OCI-M1 (cell line): ENCODE measurements around the gene SLFN13.
A peak's percentile ranks its signal among the peaks of the same experiment; 100 is the strongest.
"Not testable (repeated sequence)": the region's sequence is repeated elsewhere in the genome, so short reads cannot be mapped to it uniquely, and the experiment has no call there.

ENCODE experiments used
- DNase-seq: peaks from one replicate; lab custom pipeline; 2025; lab: John Stamatoyannopoulos, UW

SLFN13 gene

GRCh38 chr17:35448214-35448898 lies at the start of gene SLFN13:
Gene SLFN13 (minus strand): TSS chr17:35448766. CDS start chr17:35445680, 3,086 bp downstream.
- peak; percentile 93 for DNase-seq

- no peak for DNase-seq
Observed at GRCh38 chr17:35496451-35497290, 48.1 kb upstream of the SLFN13 start.

GRCh38 chr17:35493040-35493439 lies 44.5 kb upstream of the SLFN13 start:
- no peak for DNase-seq

DNA sequence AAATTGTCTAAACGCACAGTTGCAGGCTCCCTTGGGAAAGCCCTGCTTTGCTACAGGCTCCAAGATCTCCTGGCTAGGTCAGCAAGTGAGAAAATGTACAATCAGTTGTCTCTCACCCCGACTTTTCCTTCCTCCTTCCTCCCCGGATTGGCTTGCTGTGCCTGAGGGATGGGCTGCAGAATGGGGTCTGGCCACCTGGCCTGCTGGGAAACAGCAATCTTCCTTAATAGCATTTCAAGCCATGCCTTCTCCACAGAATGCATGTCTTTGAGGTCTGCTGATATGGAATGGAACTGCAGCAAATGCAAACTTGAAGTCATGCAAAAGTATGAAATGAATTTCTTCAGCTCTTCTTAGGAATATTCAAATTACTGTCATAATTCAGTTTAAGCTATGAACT lies 42.9 kb upstream of the SLFN13 start:
- no peak for DNase-seq

DNA sequence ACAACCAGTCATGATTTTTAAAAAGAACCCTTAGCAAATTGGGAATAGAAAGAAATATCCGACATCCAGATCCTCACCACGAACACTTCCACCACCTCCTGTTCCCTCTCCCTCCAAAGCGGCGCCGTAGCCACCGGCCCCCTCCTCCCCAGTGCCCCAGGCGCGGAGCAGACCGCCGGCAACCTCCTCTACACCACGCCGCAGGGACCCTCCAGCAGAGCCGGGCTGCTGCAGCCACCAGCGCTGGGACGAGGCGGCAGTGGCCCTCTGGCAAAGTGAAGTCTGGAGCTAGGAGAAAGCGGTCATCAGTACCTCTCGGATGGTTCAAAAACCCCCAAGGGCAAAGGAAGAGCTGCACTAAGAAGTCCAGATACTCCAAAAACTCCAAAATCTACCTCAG lies 41.4 kb upstream of the SLFN13 start:
- DNase-seq = no peak

DNA sequence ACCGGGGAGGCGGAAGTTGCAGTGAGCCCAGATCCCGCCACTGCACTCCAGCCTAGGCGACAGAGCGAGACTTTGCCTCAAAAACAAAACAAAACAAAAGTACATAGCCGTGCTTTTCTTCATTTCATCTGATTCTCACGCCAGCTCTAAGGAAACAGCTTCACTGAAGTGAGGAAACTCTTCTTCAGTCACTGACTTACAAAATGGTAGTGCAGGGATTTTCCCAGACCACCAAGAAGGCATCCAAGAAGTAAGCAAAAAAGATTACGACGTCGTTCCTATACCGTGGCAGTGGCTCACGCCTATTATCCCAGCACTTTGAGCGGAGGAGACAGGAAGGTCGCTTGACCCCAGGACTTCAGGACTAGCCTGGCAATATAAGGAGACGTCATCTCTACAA lies 40.4 kb upstream of the SLFN13 start:
- DNase-seq = no peak

- DNase-seq = peak; percentile 71
Observed at GRCh38 chr17:35486920-35487732, 38.6 kb upstream of the SLFN13 start.

- no peak for DNase-seq
Observed at GRCh38 chr17:35479271-35479670, 30.7 kb upstream of the SLFN13 start.

GRCh38 chr17:35477248-35477647 lies 28.7 kb upstream of the SLFN13 start:
- no peak for DNase-seq

GRCh38 chr17:35476283-35476820 lies 27.8 kb upstream of the SLFN13 start:
- DNase-seq = no peak

DNA sequence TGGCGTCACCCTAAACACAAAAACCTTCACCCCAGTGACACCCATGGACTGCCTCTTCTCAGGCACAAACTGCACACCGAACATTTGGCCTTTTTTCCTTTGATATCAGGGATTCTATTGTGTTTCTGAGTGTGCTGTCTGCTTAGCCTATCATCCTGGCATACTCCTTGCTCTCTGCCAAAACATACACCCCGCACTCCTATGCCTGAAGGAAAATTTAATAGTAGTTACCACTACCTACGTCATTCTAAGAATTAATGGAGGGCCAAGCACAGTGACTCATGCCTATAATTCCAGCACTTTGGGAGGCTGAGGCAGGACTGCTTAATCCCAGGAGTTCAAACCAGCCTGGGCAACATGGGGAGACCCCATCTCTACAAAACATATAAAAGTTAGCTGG lies 19.9 kb upstream of the SLFN13 start:
- no peak for DNase-seq

DNA sequence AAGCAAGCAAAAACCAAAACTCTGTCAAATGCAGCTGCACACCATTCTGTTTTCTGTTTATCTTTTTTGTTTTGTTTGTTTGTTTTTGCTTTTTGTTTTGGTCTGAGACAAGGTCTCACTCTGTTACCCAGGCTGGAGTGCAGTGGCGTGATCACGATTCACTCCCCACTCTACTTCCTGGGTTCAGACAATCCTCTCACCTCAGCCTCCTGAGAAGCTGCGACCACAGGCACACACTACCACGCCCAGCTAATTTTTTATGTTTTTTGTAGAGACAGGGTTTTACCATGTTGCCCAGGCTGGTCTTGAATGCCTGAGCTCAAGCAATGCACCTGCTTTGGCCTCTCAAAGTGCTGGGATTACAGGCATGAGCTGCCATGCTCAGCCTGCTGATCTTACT lies 19.3 kb upstream of the SLFN13 start:
- no peak for DNase-seq

DNA sequence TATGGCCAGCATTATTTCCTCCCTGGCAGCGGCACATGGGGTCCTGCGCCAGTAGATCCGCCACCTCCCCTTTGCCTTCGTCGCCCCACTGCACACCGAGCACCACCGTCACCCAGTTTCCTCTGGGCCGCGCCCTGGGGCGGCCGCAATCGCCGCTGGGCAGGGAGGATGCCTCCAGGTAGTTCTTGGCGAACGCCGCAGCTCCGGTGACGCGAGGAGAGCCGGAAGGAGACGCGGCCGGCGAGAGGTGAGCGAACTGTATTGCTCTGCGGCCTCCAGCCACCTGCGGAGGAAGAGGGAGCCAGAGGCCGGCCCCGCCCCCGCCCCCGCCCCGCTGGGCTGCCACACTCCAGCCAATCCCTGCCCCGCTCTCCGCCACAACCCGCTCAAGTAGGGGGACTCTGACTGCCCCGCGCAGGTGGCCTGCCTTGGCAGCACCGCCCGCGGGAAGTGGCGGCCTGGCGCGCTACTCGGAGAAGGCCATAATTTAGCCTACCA lies 11.8 kb upstream of the SLFN13 start:
- DNase-seq = no peak

- DNase-seq = not testable (repeated sequence)
Observed at GRCh38 chr17:35454035-35454434, 5.5 kb upstream of the SLFN13 start.

- DNase-seq = no peak
Observed at GRCh38 chr17:35453171-35453570, 4.6 kb upstream of the SLFN13 start.

DNA sequence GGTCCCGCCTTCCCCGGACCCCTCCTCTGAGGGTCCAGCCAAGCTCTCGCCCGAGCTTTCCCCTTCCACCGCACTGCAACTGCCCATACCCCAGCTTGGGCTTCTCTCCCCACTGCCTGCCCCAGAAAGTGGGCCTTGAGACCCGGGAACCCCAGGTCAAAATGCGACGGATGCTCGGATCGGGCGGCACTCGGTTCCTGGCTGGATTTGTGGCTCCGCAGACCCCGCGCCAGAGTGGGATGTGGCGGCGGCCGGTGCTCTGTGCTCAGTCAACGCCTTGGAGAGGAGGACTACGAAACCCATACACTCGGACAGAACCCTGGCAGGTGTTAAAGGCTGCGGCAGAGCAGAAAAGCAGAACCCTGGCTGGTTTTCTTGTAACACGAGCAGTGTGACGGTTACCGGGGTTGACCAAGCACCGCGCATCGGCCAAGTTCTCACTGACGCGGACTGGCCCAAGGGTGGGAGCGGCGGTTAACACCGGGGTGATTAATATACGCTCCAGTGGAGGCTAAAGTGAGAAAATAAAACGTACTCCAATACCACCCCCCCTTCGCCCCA lies 885 bp upstream of the SLFN13 start:
- DNase-seq = no peak

DNA sequence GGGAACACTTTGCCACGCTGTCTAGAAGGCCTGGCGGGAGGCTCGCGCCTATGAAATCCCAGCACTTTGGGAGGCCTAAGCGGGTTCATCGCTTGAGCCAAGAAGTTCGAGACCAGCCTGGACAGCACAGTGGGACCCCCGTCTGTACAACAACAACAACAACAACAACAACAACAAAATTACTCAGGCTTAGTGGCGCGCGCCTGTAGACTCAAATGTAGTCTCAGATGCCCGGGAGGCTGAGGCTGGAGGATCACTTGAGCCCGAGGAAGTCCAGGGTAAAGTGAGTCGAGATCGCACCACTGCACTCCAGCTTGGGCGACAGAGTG lies 297 bp upstream of the SLFN13 start:
- no peak for DNase-seq

DNA sequence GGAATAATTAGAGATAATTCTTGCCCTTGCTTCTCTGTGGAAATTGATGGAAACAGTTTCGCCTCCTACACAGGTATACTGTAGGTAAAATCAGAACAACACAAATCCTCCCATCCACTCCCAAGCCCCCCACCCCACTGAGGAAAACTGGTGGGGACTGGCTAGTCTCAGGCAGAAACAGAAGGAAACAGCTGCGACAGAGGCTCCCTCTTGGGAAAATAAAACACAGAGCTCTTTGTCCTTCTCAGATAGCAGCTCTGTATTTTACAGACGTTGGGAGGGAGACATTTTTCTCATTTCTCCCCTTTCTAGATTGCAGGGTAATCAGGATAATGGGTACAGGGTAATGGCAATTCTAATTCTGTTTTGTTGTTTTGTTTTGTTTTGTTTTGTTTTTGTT lies 1.1 kb downstream of the SLFN13 start:
- DNase-seq = peak; percentile 55

GRCh38 chr17:35438433-35438832 lies 10.1 kb downstream of the SLFN13 start:
- no peak for DNase-seq

GRCh38 chr17:35433075-35433894 lies 15.3 kb downstream of the SLFN13 start:
- peak; percentile 88 for DNase-seq
